Coronary artery (tissue), 2 donors: ENCODE data around the gene TCEA3.
A peak's percentile ranks its signal among the peaks of the same experiment; 100 is the strongest.

ENCODE experiments used
- DNase-seq: peaks from one replicate; pipeline ENCODE4 v3.0.0-alpha.2; 2017; ENCODE audit warnings: low spot score
- H3K27ac ChIP-seq, 2 donors: fragments of 200-600 bp; sonication (generic); one replicate each; pipeline ENCODE4 v1.5.1; 2016 to 2019
- H3K4me3 ChIP-seq: fragments of 200-600 bp; sonication (generic); 2 replicates; pipeline ENCODE4 v1.5.1; 2016; ENCODE audit warnings: mild to moderate bottlenecking, moderate library complexity
- CTCF ChIP-seq: fragments of 200-600 bp; sonication (generic); IDR thresholded peaks from one replicate; pipeline ENCODE4 v1.5.1; 2019; ENCODE audit warnings: antibody characterized with exemption

The TCEA3 gene

GRCh38 chr1:23402286-23403037, 22.1 kb downstream of the TCEA3 start:
- no peak for TF ChIP-seq CTCF
- no peak overlapping the region for H3K4me3 ChIP-seq
- H3K27ac ChIP-seq: peak overlapping the region in 1 of 2 donors; percentile 48
- DNase-seq: no peak

DNA sequence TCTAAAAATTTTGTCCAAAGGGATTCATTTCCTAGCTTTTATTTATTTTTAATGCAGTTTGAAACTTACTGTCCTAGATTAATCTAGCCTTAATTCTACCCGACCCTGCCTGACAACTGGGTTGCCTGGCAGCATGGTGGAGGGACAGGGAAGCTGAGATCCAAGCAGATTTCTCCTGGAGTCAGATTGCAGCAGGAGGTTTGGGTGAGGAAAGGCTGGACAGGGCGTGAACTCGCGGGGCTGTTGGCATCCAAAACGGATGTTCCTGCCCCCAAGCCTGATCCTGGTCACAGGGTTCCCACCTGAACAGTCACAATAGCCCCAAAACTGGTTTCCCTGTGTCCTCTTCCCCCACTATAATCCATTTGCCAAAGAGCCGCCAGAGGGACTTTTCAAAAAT, 23.2 kb downstream of the TCEA3 start:
- peak overlapping the region in 1 of 2 donors; percentile 48 for H3K27ac ChIP-seq
- DNase-seq: no peak
- TF ChIP-seq CTCF: no peak
- H3K4me3 ChIP-seq: no peak overlapping the region

- DNase-seq: no peak
- H3K27ac ChIP-seq: peak overlapping the region in 1 of 2 donors; percentile 48
- H3K4me3 ChIP-seq: no peak overlapping the region
- TF ChIP-seq CTCF: no peak
Measured at GRCh38 chr1:23400324-23401114, 24.0 kb downstream of the TCEA3 start.

GRCh38 chr1:23399229-23399628, 25.3 kb downstream of the TCEA3 start:
- Histone ChIP-seq H3K27ac (no peak overlapping the region), H3K4me3 (no peak overlapping the region)
- DNase-seq: no peak
- no peak for TF ChIP-seq CTCF

DNA sequence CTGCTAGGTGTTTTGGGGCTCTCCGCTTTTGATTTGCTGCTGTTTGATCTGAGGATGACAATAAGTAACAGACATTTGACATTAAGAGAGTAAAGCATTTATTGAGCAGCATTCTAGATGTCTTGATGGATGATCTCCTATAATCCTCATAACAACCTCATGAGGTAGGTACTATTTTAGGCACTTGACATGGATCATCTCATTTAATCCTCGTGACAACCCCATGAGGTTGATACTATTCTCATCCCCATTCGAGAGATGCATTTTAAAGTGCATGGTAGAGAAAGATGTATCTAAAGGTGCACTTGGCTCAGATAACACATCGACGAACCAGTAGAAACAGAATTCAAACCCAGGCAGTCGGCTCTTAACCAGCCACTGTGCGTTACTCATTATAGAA, 26.6 kb downstream of the TCEA3 start:
- TF ChIP-seq CTCF: no peak
- no peak for DNase-seq
- H3K27ac ChIP-seq: no peak overlapping the region
- no peak overlapping the region for H3K4me3 ChIP-seq

- DNase-seq: no peak
- H3K27ac ChIP-seq: no peak overlapping the region
- no peak overlapping the region for H3K4me3 ChIP-seq
- TF ChIP-seq CTCF: no peak
Measured at GRCh38 chr1:23396380-23396779, 28.2 kb downstream of the TCEA3 start.
